ENCODE results near the gene ADAMTS6.
"Not testable (repeated sequence)": the region's sequence is repeated elsewhere in the genome, so short reads cannot be mapped to it uniquely, and the experiment has no call there.

The ADAMTS6 gene

DNA sequence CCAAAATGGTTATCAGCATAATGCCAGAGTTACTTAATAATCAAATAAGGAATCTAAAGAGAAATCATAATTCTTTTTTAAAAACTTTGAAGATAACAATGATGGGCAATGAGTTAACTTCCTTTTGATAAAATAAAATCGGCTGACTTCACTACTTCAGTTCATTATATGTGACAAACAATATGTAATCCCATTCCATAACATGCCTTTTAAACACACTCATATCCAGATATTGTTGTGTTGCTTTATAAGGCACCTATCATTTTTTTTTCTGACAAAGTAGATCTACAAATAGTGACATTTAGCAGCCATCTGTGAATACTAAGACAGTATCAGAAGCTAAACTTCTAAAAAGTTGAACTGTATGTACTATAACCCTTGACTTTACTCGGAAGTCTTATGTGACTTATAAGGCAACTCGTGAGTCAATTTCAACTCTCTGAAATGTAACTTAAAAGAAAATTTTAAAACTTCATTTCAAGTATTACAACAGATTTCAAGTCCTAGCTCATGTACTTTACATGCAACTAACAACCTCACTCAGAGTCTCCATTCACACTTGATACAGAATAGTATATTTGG, 7.5 kb downstream of the ADAMTS6 start:
- no peak for DNase-seq (ENCODE audit: low read depth in 2 of 2)

- no peak for DNase-seq (ENCODE audit: low read depth in 2 of 2)
These were observed 13.1 kb downstream of the ADAMTS6 start for GRCh38 chr5:65468633-65469032.

DNA sequence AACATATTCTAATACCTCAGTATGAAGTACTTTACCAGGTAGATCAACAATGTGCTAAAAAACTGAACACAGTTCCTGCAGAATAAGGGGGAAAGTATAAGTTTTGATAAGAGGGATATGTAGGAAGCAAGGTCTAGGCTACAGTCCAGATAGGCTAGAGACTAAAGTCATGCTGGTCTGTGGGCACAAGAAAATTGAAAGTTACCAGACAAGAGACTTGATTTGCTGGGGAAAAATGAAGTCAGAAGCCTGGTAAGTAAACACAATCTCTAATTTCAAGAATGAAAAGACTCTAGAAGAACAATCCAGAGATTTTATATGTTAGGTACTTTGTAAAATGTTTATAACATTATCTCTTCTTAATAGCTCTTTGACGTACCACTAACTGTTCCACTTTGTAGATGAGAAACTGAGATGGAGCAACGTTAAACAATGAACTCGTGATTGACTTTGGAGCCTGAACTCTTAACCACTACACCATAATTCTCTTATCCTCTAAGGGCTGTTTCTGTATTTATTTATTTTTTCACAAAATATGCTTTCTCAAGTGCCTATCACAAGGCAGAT, 19.5 kb downstream of the ADAMTS6 start:
- no peak for DNase-seq (ENCODE audit: low read depth in 2 of 2)

DNA sequence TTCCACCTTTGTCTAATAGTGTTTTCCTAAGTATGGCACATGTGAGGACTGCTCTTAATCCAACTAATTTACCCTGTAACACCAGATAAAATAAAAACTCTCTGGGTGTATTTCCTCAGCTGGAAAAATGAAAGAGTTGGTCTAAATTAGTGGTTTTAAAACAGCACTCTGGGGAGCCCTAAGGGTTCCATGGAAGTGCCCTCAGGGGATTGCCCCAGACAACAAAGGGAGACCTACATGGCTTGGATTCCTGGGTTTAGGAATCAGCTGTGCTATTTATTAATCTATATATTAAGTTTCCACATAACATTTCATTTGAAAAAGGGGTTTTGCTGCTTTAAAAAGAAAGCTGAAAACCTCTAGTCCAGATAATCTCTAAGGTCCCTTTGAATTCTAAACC, 20.2 kb downstream of the ADAMTS6 start:
- no peak for DNase-seq (ENCODE audit: low read depth in 2 of 2)

DNA sequence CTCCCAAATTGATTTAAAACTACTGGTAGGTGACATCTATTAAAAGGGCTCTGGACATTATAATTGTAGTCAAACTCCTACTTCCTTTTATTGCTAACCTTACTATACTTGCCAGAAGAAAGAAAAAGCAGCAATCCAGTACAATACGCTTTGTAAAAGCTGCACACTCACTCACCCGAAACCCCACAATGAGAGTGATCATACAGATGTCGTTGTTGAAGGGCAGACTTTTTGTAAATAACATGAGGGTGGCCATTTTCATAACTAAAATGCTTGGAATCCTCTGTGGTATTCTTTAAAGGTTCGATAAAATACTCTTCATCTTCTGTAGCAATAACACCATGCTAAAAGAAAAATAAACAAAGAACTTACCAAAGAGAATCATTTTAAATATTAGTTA, 21.7 kb downstream of the ADAMTS6 start:
- DNase-seq (ENCODE audit: low read depth in 2 of 2): no peak

- no peak for DNase-seq (ENCODE audit: low read depth in 2 of 2)
These were observed 26.7 kb downstream of the ADAMTS6 start for GRCh38 chr5:65455064-65455463.

DNA sequence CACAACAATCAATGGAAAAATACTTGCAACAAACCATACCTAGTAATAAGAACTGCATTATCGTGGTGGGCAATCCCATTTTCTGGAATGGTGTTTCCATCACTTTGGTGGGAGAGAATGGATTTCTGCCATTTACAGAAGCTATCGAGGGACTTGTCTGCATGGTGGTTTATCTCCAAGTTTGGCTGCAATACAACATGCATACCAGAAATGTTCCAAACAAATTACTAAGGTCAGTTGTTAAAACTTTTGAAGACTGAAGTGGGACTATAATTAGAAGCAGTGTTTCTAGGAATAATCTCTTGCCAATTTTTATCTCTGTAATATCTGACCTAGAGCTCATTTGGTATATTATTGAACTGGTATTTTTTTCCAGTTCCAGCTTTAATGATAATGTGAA, 30.3 kb downstream of the ADAMTS6 start:
- DNase-seq (ENCODE audit: low read depth in 2 of 2): no peak

GRCh38 chr5:65446682-65447081, 35.0 kb downstream of the ADAMTS6 start:
- no peak for DNase-seq (ENCODE audit: low read depth in 2 of 2)

- DNase-seq (ENCODE audit: low read depth in 2 of 2): no peak
These were observed 39.9 kb downstream of the ADAMTS6 start for GRCh38 chr5:65441800-65442199.

DNA sequence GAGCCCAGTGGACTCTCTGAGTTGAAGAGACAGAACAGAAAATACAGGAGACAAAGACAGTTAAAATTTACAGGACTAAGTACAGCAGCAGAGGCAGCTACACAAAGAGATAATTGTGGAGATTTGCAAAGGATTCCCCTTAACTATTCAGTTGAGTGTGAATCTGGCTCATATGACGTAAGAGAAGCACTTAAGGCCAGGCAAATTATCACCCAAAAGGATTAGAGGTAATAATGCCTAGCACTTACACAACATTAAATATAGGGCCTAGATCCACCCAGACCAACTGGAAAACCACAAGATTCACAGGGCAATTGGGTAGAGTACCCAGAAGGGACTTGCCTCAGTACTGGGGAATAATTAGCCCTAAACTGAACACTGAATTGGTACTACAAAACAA, 41.3 kb downstream of the ADAMTS6 start:
- DNase-seq (ENCODE audit: low read depth in 2 of 2): no peak

- DNase-seq (ENCODE audit: low read depth in 2 of 2): no peak
These were observed 47.6 kb downstream of the ADAMTS6 start for GRCh38 chr5:65434122-65434521.

DNA sequence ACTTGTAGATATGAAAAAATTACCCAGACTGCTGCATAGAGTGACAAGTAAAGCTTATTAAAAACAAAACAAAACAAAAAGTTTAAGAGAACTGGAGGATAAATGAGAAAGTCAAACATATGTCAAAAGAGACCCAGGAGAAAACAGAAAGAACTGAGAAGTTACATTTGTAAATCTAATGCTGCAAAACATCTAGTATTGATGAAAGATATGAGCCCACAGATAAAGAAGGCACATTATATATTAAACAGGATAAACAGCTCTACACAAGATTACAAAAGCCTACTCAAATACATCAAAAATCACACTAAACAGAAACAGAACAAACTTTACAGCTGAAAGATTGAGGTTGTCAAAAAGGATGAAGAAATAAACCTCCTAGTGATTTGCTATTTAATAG, 55.1 kb downstream of the ADAMTS6 start:
- no peak for DNase-seq (ENCODE audit: low read depth in 2 of 2)

DNA sequence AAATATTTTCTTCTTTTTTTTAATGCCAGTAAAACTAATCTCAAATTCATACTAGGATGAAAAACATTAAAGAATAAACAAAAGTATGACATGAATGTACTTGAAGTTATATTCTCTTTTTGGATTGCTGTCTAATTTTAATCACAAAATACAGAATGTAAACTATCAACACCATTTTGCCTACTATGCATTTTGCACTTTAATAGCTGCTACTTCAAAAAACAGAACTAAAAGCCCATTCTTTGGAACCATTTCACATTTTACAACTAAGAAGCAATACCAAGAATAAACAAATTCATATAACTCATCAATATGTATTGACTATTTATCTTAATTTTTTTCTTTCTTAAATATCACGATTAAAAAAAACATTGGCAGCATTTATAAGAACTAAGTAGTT, 58.1 kb downstream of the ADAMTS6 start:
- DNase-seq (ENCODE audit: low read depth in 2 of 2): no peak

DNA sequence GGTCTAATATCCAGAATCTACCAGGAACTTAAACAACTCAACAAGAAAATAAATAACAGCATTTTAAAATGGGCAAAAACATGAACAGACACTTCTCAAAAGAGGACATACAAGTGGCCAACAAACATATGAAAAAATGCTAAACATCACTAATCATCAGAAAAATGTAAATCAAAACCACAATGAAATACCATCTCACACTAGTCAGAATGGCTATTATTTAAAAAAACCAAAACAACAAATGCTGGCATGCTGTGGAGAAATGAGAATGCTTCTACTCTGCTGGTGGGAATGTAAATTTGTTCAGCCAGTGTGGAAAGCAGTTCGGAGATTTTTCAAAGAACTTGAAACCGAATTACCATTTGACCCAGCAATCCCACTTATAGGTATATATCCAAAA, 63.1 kb downstream of the ADAMTS6 start:
- DNase-seq (ENCODE audit: low read depth in 2 of 2): no peak

GRCh38 chr5:65413822-65414221, 67.9 kb downstream of the ADAMTS6 start:
- DNase-seq (ENCODE audit: low read depth in 2 of 2): no peak

DNA sequence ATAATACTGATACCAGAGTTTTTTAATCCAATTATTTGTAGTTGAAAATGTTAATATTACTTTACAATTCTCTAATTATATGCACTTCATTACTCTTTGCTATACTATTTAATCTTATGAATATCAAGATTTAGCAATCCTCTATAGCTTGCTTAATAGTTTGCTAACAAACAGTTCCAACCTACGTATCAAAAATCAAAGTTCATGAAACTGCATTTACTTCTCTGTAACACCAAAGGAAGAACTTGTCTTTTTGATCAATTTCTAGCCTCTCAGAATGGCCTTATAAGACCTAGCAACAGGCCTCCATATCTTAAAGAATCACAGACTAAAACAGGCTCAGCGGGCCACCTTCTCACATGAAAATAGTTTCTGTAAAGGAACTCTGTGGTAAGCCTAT, 68.9 kb downstream of the ADAMTS6 start:
- DNase-seq (ENCODE audit: low read depth in 2 of 2): no peak

DNA sequence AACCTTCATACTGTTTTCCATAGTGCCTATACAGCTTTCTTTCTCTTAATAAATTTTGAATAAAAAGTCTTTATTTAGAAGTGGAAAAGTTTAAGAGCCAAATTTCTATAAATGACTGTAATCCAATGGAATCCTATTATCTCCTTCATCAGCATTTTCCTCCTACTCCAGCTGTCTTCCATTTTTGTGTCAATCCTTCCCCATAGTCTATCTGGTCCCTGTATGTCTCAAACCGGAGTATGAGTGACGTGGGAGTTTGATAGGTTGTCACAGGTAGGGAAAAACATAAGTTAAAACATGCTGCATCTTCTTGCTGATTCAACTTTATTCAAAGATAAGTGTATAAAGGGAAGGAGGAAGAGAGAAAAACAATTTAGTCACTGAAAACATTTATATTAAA, 70.4 kb downstream of the ADAMTS6 start:
- DNase-seq (ENCODE audit: low read depth in 2 of 2): no peak

GRCh38 chr5:65395526-65396155, 86.1 kb downstream of the ADAMTS6 start:
- DNase-seq (ENCODE audit: low read depth in 2 of 2): no peak

DNA sequence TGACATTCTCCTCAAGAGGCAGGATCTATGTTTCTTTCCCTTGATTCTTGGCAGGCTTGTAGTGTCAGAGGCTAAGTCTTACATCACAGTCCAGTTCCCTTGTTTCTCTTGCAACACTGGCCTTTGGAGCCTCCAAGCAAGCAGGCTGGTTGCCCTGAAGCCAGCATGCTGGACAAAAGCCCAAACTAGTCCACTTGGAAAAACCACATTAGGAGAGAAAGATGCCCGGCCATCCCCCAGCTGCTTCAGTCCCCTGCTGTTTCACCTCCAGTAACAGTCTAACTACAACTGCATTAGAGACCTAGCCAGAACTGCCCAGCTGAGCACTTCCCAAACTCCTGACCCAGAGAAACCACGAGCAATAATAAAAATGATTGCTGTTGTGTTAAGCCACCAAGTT, 87.6 kb downstream of the ADAMTS6 start:
- no peak for DNase-seq (ENCODE audit: low read depth in 2 of 2)

- DNase-seq (ENCODE audit: low read depth in 2 of 2): no peak
These were observed 90.1 kb downstream of the ADAMTS6 start for GRCh38 chr5:65391591-65391990.

GRCh38 chr5:65390208-65390607, 91.5 kb downstream of the ADAMTS6 start:
- no peak for DNase-seq (ENCODE audit: low read depth in 2 of 2)

- no peak for DNase-seq (ENCODE audit: low read depth in 2 of 2)
These were observed 97.9 kb downstream of the ADAMTS6 start for GRCh38 chr5:65383859-65384258.

DNA sequence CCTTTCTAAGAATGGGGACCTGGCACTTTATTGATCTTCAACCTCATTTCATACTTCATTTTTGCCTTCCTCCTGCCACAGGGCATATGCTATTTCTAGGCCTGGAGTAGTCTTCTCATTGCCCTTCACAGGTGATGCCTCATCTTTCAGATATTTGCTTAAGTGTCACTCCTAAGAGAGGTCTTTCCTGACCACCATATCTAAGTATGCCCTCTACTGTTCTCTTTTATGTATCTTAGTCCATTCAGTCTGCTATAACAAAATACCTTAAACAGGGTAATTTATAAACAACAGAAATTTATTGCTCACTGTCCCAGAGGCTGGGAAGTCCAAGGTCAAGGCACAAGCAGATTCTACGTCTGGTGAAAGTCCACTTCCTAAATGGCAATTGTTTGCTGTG, 99.1 kb downstream of the ADAMTS6 start:
- no peak for DNase-seq (ENCODE audit: low read depth in 2 of 2)

DNA sequence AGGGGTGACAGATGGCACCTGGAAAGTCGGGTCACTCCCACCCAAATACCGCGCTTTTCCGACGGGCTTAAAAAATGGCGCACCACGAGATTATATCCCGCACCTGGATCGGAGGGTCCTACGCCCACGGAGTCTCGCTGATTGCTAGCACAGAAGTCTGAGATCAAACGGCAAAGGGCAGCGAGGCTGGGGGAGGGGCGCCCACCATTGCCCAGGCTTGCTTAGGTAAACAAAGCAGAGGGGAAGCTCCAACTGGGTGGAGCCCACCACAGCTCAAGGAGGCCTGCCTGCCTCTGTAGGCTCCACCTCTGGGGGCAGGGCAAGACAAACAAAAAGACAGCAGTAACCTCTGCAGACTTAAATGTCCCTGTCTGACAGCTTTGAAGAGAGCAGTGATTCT, 111.2 kb downstream of the ADAMTS6 start:
- DNase-seq (ENCODE audit: low read depth in 2 of 2): not testable (repeated sequence)
